ENCODE results near the gene ARFGEF2. TPM values are rescaled to one million over a fixed set of nuclear protein-coding genes. Genes with fewer than 3 reads are reported as not detected.

Gene ARFGEF2
- total RNA-seq, 1 experiment from 2014 or later = 20.9 TPM

DNA sequence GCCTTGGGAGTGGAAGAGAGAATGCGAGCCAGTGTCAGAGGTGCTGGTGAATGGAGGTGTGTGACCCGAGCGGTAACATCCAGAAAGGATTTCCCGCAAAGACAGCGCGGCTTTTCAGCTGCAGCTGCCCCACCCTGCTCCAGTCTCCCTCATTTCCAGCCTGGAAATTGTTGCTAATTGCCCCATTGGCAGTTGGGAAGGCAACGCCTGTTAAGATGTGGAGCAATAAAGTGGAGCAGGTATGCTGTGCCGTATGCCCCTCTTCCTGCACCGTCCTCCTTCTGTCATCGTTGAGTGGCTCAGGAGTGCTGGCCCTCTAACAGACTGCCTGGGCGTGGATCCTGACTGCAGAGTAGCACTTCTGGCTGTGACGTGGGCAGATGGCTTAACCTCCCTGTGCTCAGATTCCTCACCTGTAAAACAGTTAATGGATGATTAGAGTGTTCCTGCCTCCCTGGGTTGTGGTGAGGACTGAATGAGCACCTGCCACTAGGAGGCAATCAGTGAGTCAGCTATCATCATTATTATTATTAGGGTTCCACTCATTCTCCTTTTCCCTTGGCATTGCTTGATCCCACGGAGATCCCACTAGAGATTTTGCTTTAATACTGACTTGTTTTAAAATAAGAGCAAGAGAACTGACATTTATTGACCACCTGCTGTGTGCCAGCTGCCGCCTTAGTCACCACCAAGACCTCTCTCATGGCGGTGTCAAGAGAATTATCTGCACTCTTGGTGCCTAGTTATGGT is 11.7 kb downstream of the ARFGEF2 start:
- Mint-ChIP-seq H3K4me3 (no peak overlapping the region), H3K4me1 (no peaks in the 10 kb centered on the region), H3K36me3 (peaks cover 18% of the 10 kb centered on the region), H3K9me3 (peaks cover 11% of the 10 kb centered on the region; the same call in 1 of the 2 replicates), H3K27me3 (ENCODE audit: low read depth) (no peaks in the 10 kb centered on the region; the same call in 1 of the 2 replicates), H3K27ac (no peak overlapping the region)
- ATAC-seq (peak; percentile 70), DNase-seq (ENCODE audit: low spot score) (no peak)
- ChIA-PET POLR2A (no interaction called here), CTCF (interaction anchor here (1.0 to 1.5 kb wide), 4 partner anchors 16 to 312 kb away, joined by 3 to 6 read pairs (median 3); no protein-coding TSS in a partner anchor)
- TF ChIP-seq ATF1 (CRISPR knock-in tag; IDR thresholded peaks at IDR 0.05) (no peak), CBFB (CRISPR knock-in tag; IDR thresholded peaks at IDR 0.05; ENCODE audit: low read depth) (no peak), FOXJ3 (CRISPR knock-in tag; IDR thresholded peaks at IDR 0.05; ENCODE audit: borderline replicate concordance) (no peak), ZNF416 (CRISPR knock-in tag; IDR thresholded peaks at IDR 0.05) (no peak), ZNF396 (CRISPR knock-in tag; IDR thresholded peaks at IDR 0.05; ENCODE audit: borderline replicate concordance) (no peak), JUN (CRISPR knock-in tag; IDR thresholded peaks at IDR 0.05) (no peak), SMAD3 (CRISPR knock-in tag; IDR thresholded peaks at IDR 0.05; ENCODE audit: borderline replicate concordance) (no peak), EMX1 (CRISPR knock-in tag; IDR thresholded peaks at IDR 0.05) (no peak), SP1 (CRISPR knock-in tag; conservative IDR thresholded peaks at IDR 0.05) (no peak), RELA (CRISPR knock-in tag; IDR thresholded peaks at IDR 0.05; ENCODE audit: borderline replicate concordance) (no peak), ZNF263 (CRISPR knock-in tag; IDR thresholded peaks at IDR 0.05; ENCODE audit: low read depth) (no peak), NR1H2 (CRISPR knock-in tag; IDR thresholded peaks at IDR 0.05) (no peak)
- TF ChIP-seq, protein P1, sequence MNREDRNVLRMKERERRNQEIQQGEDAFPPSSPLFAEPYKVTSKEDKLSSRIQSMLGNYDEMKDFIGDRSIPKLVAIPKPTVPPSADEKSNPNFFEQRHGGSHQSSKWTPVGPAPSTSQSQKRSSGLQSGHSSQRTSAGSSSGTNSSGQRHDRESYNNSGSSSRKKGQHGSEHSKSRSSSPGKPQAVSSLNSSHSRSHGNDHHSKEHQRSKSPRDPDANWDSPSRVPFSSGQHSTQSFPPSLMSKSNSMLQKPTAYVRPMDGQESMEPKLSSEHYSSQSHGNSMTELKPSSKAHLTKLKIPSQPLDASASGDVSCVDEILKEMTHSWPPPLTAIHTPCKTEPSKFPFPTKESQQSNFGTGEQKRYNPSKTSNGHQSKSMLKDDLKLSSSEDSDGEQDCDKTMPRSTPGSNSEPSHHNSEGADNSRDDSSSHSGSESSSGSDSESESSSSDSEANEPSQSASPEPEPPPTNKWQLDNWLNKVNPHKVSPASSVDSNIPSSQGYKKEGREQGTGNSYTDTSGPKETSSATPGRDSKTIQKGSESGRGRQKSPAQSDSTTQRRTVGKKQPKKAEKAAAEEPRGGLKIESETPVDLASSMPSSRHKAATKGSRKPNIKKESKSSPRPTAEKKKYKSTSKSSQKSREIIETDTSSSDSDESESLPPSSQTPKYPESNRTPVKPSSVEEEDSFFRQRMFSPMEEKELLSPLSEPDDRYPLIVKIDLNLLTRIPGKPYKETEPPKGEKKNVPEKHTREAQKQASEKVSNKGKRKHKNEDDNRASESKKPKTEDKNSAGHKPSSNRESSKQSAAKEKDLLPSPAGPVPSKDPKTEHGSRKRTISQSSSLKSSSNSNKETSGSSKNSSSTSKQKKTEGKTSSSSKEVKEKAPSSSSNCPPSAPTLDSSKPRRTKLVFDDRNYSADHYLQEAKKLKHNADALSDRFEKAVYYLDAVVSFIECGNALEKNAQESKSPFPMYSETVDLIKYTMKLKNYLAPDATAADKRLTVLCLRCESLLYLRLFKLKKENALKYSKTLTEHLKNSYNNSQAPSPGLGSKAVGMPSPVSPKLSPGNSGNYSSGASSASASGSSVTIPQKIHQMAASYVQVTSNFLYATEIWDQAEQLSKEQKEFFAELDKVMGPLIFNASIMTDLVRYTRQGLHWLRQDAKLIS (CRISPR knock-in tag; IDR thresholded peaks at IDR 0.05; ENCODE audit: borderline replicate concordance) = no peak
- TF ChIP-seq, protein P2, sequence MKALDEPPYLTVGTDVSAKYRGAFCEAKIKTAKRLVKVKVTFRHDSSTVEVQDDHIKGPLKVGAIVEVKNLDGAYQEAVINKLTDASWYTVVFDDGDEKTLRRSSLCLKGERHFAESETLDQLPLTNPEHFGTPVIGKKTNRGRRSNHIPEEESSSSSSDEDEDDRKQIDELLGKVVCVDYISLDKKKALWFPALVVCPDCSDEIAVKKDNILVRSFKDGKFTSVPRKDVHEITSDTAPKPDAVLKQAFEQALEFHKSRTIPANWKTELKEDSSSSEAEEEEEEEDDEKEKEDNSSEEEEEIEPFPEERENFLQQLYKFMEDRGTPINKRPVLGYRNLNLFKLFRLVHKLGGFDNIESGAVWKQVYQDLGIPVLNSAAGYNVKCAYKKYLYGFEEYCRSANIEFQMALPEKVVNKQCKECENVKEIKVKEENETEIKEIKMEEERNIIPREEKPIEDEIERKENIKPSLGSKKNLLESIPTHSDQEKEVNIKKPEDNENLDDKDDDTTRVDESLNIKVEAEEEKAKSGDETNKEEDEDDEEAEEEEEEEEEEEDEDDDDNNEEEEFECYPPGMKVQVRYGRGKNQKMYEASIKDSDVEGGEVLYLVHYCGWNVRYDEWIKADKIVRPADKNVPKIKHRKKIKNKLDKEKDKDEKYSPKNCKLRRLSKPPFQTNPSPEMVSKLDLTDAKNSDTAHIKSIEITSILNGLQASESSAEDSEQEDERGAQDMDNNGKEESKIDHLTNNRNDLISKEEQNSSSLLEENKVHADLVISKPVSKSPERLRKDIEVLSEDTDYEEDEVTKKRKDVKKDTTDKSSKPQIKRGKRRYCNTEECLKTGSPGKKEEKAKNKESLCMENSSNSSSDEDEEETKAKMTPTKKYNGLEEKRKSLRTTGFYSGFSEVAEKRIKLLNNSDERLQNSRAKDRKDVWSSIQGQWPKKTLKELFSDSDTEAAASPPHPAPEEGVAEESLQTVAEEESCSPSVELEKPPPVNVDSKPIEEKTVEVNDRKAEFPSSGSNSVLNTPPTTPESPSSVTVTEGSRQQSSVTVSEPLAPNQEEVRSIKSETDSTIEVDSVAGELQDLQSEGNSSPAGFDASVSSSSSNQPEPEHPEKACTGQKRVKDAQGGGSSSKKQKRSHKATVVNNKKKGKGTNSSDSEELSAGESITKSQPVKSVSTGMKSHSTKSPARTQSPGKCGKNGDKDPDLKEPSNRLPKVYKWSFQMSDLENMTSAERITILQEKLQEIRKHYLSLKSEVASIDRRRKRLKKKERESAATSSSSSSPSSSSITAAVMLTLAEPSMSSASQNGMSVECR (CRISPR knock-in tag; IDR thresholded peaks at IDR 0.05; ENCODE audit: borderline replicate concordance) = no peak
- TF ChIP-seq, protein P3, sequence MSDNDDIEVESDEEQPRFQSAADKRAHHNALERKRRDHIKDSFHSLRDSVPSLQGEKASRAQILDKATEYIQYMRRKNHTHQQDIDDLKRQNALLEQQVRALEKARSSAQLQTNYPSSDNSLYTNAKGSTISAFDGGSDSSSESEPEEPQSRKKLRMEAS (CRISPR knock-in tag; IDR thresholded peaks at IDR 0.05) = no peak
- TF ChIP-seq, protein P4, sequence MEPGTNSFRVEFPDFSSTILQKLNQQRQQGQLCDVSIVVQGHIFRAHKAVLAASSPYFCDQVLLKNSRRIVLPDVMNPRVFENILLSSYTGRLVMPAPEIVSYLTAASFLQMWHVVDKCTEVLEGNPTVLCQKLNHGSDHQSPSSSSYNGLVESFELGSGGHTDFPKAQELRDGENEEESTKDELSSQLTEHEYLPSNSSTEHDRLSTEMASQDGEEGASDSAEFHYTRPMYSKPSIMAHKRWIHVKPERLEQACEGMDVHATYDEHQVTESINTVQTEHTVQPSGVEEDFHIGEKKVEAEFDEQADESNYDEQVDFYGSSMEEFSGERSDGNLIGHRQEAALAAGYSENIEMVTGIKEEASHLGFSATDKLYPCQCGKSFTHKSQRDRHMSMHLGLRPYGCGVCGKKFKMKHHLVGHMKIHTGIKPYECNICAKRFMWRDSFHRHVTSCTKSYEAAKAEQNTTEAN (CRISPR knock-in tag; IDR thresholded peaks at IDR 0.05) = no peak
- TF ChIP-seq, protein P5, sequence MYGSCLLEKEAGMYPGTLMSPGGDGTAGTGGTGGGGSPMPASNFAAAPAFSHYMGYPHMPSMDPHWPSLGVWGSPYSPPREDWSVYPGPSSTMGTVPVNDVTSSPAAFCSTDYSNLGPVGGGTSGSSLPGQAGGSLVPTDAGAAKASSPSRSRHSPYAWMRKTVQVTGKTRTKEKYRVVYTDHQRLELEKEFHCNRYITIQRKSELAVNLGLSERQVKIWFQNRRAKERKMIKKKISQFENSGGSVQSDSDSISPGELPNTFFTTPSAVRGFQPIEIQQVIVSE (CRISPR knock-in tag; IDR thresholded peaks at IDR 0.05; ENCODE audit: borderline replicate concordance) = no peak
- TF ChIP-seq, protein P6, sequence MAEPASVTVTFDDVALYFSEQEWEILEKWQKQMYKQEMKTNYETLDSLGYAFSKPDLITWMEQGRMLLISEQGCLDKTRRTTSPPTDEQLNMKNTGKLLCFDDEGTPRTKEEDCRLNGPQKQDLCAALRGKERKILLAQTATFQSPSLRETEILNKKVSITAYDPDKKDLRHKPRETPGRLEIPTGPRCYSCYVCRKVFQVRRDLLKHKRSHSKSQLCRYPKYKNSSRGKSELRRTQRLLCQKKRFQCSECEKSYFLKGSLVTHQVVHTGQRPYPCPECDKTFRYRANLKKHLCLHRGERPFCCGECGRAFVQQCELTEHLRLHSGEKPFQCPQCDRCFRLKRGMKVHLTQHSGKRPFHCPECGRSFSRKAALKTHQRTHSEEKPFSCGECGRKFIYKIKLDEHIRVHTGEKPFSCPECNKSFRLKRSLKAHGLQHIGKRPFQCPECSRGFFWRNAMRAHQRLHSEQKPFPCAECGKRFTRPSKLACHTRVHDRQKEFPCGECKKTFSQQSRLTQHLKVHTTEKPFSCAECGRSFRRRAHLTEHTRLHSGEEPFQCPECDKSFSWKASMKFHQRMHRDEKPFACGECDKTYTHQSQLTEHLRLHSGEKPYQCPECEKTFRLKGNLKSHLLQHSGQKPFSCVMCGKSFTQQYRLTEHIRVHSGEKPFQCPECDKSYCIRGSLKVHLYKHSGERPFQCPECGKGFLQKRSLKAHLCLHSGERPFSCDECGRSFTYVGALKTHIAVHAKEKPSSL (CRISPR knock-in tag; conservative IDR thresholded peaks at IDR 0.05) = no peak
- TF ChIP-seq, protein P7, sequence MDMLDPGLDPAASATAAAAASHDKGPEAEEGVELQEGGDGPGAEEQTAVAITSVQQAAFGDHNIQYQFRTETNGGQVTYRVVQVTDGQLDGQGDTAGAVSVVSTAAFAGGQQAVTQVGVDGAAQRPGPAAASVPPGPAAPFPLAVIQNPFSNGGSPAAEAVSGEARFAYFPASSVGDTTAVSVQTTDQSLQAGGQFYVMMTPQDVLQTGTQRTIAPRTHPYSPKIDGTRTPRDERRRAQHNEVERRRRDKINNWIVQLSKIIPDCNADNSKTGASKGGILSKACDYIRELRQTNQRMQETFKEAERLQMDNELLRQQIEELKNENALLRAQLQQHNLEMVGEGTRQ (CRISPR knock-in tag; IDR thresholded peaks at IDR 0.05) = no peak
- TF ChIP-seq, protein P8, sequence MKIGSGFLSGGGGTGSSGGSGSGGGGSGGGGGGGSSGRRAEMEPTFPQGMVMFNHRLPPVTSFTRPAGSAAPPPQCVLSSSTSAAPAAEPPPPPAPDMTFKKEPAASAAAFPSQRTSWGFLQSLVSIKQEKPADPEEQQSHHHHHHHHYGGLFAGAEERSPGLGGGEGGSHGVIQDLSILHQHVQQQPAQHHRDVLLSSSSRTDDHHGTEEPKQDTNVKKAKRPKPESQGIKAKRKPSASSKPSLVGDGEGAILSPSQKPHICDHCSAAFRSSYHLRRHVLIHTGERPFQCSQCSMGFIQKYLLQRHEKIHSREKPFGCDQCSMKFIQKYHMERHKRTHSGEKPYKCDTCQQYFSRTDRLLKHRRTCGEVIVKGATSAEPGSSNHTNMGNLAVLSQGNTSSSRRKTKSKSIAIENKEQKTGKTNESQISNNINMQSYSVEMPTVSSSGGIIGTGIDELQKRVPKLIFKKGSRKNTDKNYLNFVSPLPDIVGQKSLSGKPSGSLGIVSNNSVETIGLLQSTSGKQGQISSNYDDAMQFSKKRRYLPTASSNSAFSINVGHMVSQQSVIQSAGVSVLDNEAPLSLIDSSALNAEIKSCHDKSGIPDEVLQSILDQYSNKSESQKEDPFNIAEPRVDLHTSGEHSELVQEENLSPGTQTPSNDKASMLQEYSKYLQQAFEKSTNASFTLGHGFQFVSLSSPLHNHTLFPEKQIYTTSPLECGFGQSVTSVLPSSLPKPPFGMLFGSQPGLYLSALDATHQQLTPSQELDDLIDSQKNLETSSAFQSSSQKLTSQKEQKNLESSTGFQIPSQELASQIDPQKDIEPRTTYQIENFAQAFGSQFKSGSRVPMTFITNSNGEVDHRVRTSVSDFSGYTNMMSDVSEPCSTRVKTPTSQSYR (CRISPR knock-in tag; IDR thresholded peaks at IDR 0.05) = no peak

Measured in WTC11 (cell line).